ENCODE data around the gene BPIFB2.

Gene BPIFB2

GRCh38 chr20:33013701-33014326, 6.3 kb downstream of the BPIFB2 start:
- no peak overlapping the region for H3K9ac ChIP-seq (ENCODE audit: low read depth, low read length)
- no peaks in the 10 kb centered on the region for H3K36me3 ChIP-seq (ENCODE audit: insufficient read depth, low read length)
- H3K9me3 ChIP-seq (ENCODE audit: insufficient read depth, low read depth, low read length), result no peaks in the 10 kb centered on the region
- no peaks in the 10 kb centered on the region for H3K27me3 ChIP-seq (ENCODE audit: insufficient read depth, low read length)
- no peaks in the 10 kb centered on the region for H3K4me1 ChIP-seq (ENCODE audit: insufficient read depth, low read length)
- H3K27ac ChIP-seq (ENCODE audit: low read depth, low read length), result no peak overlapping the region
- H3K4me3 ChIP-seq (ENCODE audit: low read length), result no peak overlapping the region
- WGBS, result 76% methylated on average over 11 of the region's 12 CpGs

- 44% methylated on average over 16 of the region's 16 CpGs for WGBS
- no peak overlapping the region for H3K9ac ChIP-seq (ENCODE audit: low read depth, low read length)
- no peaks in the 10 kb centered on the region for H3K36me3 ChIP-seq (ENCODE audit: insufficient read depth, low read length)
- H3K27ac ChIP-seq (ENCODE audit: low read depth, low read length), result no peak overlapping the region
- no peaks in the 10 kb centered on the region for H3K4me1 ChIP-seq (ENCODE audit: insufficient read depth, low read length)
- H3K4me3 ChIP-seq (ENCODE audit: low read length), result no peak overlapping the region
- no peaks in the 10 kb centered on the region for H3K9me3 ChIP-seq (ENCODE audit: insufficient read depth, low read depth, low read length)
- H3K27me3 ChIP-seq (ENCODE audit: insufficient read depth, low read length), result no peaks in the 10 kb centered on the region
Observed at GRCh38 chr20:33014336-33015113, 7.0 kb downstream of the BPIFB2 start.

GRCh38 chr20:33015114-33015484, 7.6 kb downstream of the BPIFB2 start:
- Histone ChIP-seq H3K9me3 (ENCODE audit: insufficient read depth, low read depth, low read length) (no peaks in the 10 kb centered on the region), H3K4me1 (ENCODE audit: insufficient read depth, low read length) (no peaks in the 10 kb centered on the region), H3K27ac (ENCODE audit: low read depth, low read length) (no peak overlapping the region), H3K27me3 (ENCODE audit: insufficient read depth, low read length) (no peaks in the 10 kb centered on the region), H3K9ac (ENCODE audit: low read depth, low read length) (no peak overlapping the region), H3K36me3 (ENCODE audit: insufficient read depth, low read length) (no peaks in the 10 kb centered on the region), H3K4me3 (ENCODE audit: low read length) (no peak overlapping the region)
- WGBS, result 88% methylated on average over 10 of the region's 10 CpGs

- Histone ChIP-seq H3K4me3 (ENCODE audit: low read length) (no peak overlapping the region), H3K9ac (ENCODE audit: low read depth, low read length) (no peak overlapping the region), H3K27ac (ENCODE audit: low read depth, low read length) (no peak overlapping the region), H3K36me3 (ENCODE audit: insufficient read depth, low read length) (no peaks in the 10 kb centered on the region), H3K9me3 (ENCODE audit: insufficient read depth, low read depth, low read length) (no peaks in the 10 kb centered on the region), H3K4me1 (ENCODE audit: insufficient read depth, low read length) (no peaks in the 10 kb centered on the region), H3K27me3 (ENCODE audit: insufficient read depth, low read length) (no peaks in the 10 kb centered on the region)
- WGBS, result 90% methylated on average over 15 of the region's 15 CpGs
Observed at GRCh38 chr20:33015700-33016580, 8.4 kb downstream of the BPIFB2 start.

- no peak overlapping the region for H3K4me3 ChIP-seq (ENCODE audit: low read length)
- WGBS, result 89% methylated on average over 6 of the region's 7 CpGs
- H3K4me1 ChIP-seq (ENCODE audit: insufficient read depth, low read length), result no peaks in the 10 kb centered on the region
- no peaks in the 10 kb centered on the region for H3K9me3 ChIP-seq (ENCODE audit: insufficient read depth, low read depth, low read length)
- H3K9ac ChIP-seq (ENCODE audit: low read depth, low read length), result no peak overlapping the region
- H3K27me3 ChIP-seq (ENCODE audit: insufficient read depth, low read length), result no peaks in the 10 kb centered on the region
- H3K36me3 ChIP-seq (ENCODE audit: insufficient read depth, low read length), result no peaks in the 10 kb centered on the region
- H3K27ac ChIP-seq (ENCODE audit: low read depth, low read length), result no peak overlapping the region
Observed at GRCh38 chr20:33016581-33017109, 9.1 kb downstream of the BPIFB2 start.

- no peak overlapping the region for H3K27ac ChIP-seq (ENCODE audit: low read depth, low read length)
- no peak overlapping the region for H3K9ac ChIP-seq (ENCODE audit: low read depth, low read length)
- no peaks in the 10 kb centered on the region for H3K9me3 ChIP-seq (ENCODE audit: insufficient read depth, low read depth, low read length)
- 95% methylated on average over 7 of the region's 7 CpGs for WGBS
- no peak overlapping the region for H3K4me3 ChIP-seq (ENCODE audit: low read length)
- no peaks in the 10 kb centered on the region for H3K27me3 ChIP-seq (ENCODE audit: insufficient read depth, low read length)
- H3K36me3 ChIP-seq (ENCODE audit: insufficient read depth, low read length), result no peaks in the 10 kb centered on the region
- H3K4me1 ChIP-seq (ENCODE audit: insufficient read depth, low read length), result no peaks in the 10 kb centered on the region
Observed at GRCh38 chr20:33017542-33017941, 10.0 kb downstream of the BPIFB2 start.

GRCh38 chr20:33018169-33018931, 10.8 kb downstream of the BPIFB2 start:
- H3K36me3 ChIP-seq (ENCODE audit: insufficient read depth, low read length), result no peaks in the 10 kb centered on the region
- no peaks in the 10 kb centered on the region for H3K9me3 ChIP-seq (ENCODE audit: insufficient read depth, low read depth, low read length)
- no peaks in the 10 kb centered on the region for H3K4me1 ChIP-seq (ENCODE audit: insufficient read depth, low read length)

GRCh38 chr20:33019465-33020277, 12.2 kb downstream of the BPIFB2 start:
- Histone ChIP-seq H3K9ac (ENCODE audit: low read depth, low read length) (no peak overlapping the region), H3K36me3 (ENCODE audit: insufficient read depth, low read length) (no peaks in the 10 kb centered on the region), H3K27ac (ENCODE audit: low read depth, low read length) (no peak overlapping the region), H3K4me1 (ENCODE audit: insufficient read depth, low read length) (no peaks in the 10 kb centered on the region), H3K9me3 (ENCODE audit: insufficient read depth, low read depth, low read length) (no peaks in the 10 kb centered on the region), H3K27me3 (ENCODE audit: insufficient read depth, low read length) (no peaks in the 10 kb centered on the region), H3K4me3 (ENCODE audit: low read length) (no peak overlapping the region)
- WGBS, result 94% methylated on average over 23 of the region's 23 CpGs

More at GRCh38 chr20:33018169-33018931, 10.8 kb downstream of the BPIFB2 start:
- H3K27ac ChIP-seq (ENCODE audit: low read depth, low read length), result no peak overlapping the region
- H3K9ac ChIP-seq (ENCODE audit: low read depth, low read length), result no peak overlapping the region
- H3K27me3 ChIP-seq (ENCODE audit: insufficient read depth, low read length), result no peaks in the 10 kb centered on the region
- 90% methylated on average over 14 of the region's 14 CpGs for WGBS
- no peak overlapping the region for H3K4me3 ChIP-seq (ENCODE audit: low read length)

GRCh38 chr20:33020278-33021161, 13.0 kb downstream of the BPIFB2 start:
- Histone ChIP-seq H3K9ac (ENCODE audit: low read depth, low read length) (no peak overlapping the region), H3K9me3 (ENCODE audit: insufficient read depth, low read depth, low read length) (no peaks in the 10 kb centered on the region), H3K4me3 (ENCODE audit: low read length) (no peak overlapping the region), H3K27ac (ENCODE audit: low read depth, low read length) (no peak overlapping the region), H3K4me1 (ENCODE audit: insufficient read depth, low read length) (no peaks in the 10 kb centered on the region), H3K36me3 (ENCODE audit: insufficient read depth, low read length) (no peaks in the 10 kb centered on the region), H3K27me3 (ENCODE audit: insufficient read depth, low read length) (no peaks in the 10 kb centered on the region)
- WGBS, result 94% methylated on average over 18 of the region's 18 CpGs

Data from HUES64 (cell line).